Cerebellar cortex (tissue), 1 donor: ENCODE results near the gene TPD52L1.

ENCODE experiments used
- DNase-seq: peaks from one replicate; pipeline ENCODE4 v3.0.0-alpha.2; 2015; ENCODE audit warnings: low spot score

Gene TPD52L1

DNA sequence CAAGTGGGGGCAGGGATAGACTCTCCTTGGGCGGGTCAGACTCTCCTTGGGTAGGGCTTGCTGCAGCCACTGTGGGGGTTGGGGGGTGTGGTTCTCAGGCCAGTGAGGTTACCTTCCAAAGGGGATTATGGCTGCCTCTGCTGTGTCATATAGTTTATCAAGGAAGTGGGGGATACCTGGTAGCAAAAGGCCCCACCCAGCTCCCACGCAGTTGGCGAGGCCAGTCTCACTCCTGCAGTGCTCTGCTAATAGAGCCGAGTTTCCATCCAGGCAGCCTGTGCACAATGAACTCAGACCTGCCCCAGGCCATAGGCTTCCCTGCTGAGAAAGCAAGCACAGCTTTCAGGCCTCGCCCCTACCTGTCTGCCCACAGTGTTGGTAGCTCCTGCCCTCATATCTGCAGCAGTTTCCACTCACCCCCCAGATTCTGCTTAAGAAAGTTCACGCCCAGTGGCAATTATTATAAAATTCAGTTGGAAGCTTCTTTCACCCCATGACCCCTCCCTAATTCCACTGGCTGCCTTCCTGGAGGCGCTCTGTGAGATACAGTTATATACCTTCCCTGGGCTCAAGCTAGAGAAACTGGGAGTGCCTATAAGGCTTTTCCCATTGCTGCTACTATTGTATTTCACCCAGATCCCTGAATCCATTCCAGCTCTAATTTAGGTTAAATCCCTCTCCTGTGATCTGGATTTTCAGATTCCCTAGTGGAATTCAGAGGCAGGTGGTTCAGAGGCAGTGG lies 92.1 kb downstream of the TPD52L1 start:
- DNase-seq, result no peak

DNA sequence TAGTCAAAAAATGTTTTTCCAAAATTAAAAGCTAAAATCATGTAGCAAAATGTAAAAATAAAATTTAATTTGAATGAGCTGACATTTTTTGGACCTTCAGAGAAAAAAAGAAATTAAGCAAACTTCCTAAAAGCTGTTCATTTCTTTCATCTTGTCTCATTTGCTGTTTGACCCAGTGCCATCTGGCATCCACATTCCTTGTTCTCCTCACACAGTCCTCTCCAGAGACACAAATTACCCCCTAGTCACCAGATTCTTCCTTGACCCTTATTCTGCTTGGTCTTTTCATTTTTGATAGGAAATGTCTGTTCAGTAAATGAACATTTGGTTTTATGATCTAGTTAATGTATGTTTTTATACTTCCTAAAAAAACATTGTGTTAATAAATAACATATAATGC lies 93.0 kb downstream of the TPD52L1 start:
- DNase-seq, result no peak

DNA sequence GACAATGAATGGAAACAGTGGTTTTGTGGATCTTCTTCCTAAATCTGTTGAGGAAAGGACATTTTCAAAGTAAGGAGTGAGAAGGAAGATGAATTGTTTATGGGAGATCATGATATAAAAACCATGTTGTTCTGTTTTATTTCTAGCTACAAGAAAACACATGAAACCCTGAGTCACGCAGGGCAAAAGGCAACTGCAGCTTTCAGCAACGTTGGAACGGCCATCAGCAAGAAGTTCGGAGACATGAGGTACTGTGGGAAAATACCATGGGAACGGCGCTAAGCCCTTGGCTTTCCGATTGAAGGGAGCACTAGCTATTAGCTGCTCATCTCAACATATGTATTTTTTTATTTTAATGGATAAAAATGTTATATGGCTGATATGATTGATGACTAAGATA lies 94.6 kb downstream of the TPD52L1 start:
- no peak for DNase-seq

DNA sequence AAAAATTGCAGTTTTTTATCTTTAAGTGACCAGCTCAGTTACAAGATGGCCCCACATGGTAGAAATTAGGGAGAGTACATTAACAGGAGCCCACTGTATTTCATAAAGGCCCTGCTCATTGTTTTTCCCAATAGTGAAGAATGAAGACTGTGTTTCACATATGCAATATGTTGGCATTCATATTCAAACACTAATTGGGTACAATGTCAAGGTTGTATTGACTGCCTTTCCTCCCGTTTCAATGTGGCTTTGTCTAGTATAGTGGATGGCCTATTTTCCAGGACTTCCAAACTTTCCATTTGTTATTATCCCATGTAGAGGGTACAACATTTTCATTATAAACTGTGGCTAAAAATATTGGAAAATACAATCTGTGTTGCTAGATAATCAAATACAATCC lies 96.9 kb downstream of the TPD52L1 start:
- no peak for DNase-seq

GRCh38 chr6:125251516-125252220 lies 98.1 kb downstream of the TPD52L1 start:
- DNase-seq, result no peak

GRCh38 chr6:125252891-125253290 lies 99.3 kb downstream of the TPD52L1 start:
- DNase-seq, result no peak

DNA sequence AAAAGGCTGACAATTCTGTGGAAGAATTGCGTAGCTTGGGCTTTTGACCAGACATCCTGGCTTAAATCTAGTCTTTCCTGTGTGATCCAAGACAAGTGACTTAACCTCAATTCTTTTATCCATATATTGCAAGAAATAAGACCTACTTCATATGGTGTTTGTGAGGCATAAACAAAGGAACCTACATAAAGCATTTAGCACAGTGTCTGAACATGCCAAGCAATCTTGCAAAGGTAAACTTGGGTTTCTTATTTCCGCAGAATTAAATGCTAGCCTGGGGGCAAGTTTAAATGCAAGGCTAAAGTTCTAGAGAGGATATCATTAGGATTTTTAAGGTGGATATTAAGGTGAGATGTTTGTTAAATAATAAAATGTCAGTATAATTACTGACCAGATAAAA lies 100.3 kb downstream of the TPD52L1 start:
- no peak for DNase-seq

- DNase-seq, result no peak
Measured at GRCh38 chr6:125254321-125254720, 100.7 kb downstream of the TPD52L1 start.

- no peak for DNase-seq
Measured at GRCh38 chr6:125255201-125255600, 101.6 kb downstream of the TPD52L1 start.

DNA sequence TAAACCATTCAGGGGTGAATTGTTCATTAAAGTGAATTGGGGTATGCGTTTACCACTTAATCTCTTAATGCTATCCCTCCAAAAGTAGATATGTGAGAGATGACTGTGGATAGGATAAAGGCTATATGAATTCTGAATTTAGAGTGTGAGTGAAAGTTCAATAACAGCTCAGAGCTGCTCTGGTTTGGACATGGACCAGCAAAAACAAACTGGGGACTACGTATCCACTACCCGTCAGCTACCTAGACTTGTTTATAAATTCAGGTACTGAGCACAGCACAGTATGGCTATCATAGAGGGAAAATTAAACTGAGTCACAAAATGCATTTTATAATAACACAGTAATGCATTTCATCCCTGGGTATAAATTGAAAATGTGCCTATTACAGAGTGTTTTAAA lies 103.8 kb downstream of the TPD52L1 start:
- no peak for DNase-seq

- no peak for DNase-seq
Measured at GRCh38 chr6:125258651-125259353, 105.2 kb downstream of the TPD52L1 start.

GRCh38 chr6:125259354-125259736 lies 105.8 kb downstream of the TPD52L1 start:
- no peak for DNase-seq

DNA sequence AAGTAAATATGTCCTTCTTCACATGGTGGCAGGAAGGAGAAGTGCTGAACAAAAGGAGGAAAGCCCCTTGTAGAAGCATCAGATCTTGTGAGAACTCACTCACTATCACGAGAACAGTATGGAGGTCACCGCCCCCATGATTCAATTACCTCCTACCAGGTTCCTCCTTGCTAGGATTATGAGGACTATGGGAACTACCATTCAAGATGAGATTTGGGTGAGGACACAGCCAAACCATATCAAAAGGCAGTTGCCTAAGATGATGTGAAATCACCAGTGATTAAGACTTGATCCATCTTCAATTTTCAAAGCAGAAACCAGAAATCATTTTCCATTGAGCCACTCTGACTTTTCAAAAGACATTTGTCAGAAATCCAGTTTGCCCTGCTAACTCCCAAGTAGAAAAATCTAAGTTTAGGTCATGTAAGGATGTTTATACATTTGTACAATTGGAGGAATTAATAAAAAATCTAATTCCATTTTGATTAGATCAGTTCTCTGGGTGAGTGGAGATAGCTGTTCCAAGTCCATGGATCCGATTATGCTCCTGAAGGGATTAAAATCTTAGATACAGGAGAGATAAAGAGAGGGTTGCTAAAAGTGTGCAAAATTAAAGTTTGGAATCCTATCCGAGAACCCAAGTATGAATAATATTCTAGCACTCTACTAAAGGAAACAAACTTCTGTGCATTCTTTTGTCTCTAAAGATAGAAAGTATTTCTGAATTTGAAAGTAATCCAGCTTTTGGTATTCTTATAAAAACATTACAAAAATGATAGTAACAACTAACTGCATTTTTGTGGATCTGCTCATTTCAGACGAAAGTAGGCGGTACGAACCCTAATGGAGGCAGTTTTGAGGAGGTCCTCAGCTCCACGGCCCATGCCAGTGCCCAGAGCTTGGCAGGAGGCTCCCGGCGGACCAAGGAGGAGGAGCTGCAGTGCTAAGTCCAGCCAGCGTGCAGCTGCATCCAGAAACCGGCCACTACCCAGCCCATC lies 108.7 kb downstream of the TPD52L1 start:
- DNase-seq, result no peak

- DNase-seq, result no peak
Measured at GRCh38 chr6:125264476-125264875, 110.9 kb downstream of the TPD52L1 start.

GRCh38 chr6:125267806-125268523 lies 114.4 kb downstream of the TPD52L1 start:
- DNase-seq, result no peak

GRCh38 chr6:125268765-125269164 lies 115.2 kb downstream of the TPD52L1 start:
- no peak for DNase-seq

DNA sequence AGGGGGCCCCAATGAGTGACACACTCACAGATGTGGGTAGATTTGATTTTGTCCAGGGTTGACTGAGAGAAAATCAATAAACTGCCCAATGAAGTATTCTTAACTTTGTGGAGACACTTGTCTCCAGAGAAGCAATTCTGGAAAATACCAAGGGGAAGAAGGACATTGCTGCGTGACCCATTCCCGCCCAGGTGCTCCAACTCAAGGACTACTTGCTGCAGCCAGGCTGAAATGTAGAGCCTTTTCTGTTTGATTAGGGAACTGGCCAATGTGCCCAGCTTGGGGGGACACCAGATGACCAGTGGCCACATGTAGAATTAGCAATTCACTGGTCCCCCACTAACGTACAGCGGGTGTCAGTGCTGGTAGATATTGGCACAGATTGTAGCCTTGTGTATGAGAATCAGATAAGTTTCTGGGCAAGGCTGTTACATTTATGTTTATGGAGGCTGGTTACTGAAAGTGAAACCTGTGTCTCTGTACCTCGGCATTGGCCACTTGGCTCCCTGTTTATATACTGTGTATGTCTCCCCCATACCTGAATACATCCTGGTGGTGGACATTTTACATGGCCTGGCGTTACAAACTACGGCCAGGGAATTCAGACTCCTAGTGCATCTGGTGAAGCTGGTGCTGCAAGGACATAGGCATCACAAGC lies 115.9 kb downstream of the TPD52L1 start:
- DNase-seq, result no peak

DNA sequence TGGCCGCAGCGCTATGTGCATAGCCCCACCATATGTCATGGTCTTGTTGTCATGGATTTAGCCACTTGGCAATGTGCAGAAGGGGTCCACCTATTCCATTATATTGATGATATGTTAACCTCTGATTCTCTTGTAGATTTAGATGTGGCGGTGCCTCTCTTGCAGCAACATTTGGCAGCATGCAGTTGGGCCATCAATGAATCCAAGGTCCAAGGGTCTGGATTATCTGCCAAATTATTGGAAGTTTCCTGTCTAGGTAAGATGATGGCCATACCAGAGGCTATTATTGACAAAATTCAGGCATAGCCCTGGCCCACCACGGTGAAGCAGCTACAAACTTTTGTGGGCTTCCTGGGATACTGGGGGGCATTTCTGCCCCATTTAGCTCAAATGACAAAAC lies 116.8 kb downstream of the TPD52L1 start:
- DNase-seq, result no peak

DNA sequence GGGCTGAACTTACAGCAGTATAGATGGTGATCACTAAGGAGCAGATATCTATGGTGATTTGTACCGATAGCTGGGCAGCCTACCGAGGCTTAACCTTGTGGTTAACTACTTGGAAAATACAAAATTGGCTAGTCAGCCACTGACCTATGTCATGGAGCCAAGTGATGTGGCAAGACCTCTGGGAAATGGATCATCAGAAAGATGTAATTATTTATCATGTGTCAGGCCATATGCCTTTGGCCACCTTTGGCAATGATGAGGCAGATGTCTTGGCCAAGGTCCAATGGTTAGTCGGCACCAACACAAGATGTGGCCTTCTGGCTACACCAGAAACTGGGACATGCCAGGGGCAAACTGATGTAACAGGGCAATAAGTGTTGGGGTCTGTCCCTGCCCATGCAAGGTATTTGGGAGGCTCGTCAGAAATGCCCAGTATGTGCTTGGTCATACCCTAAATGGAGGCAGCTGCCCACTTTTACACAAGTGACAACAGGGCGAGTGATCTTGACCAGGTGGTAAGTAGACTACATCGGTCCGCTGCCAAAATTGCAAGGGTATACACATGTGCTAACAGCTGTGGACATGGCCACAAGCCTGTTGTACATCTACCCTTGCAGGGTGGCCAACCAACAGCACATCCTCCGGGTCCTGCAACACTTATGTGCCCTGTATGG lies 118.0 kb downstream of the TPD52L1 start:
- no peak for DNase-seq

- DNase-seq, result no peak
Measured at GRCh38 chr6:125273251-125273650, 119.7 kb downstream of the TPD52L1 start.
